Testis (tissue), 2 donors: ENCODE data around the gene TCHP.
"Not testable (repeated sequence)": the region's sequence is repeated elsewhere in the genome, so short reads cannot be mapped to it uniquely, and the experiment has no call there.

Experiments used
- POLR2A ChIP-seq: fragments of 450-650 bp; IDR thresholded peaks from one replicate; pipeline ENCODE4 v1.6.1; 2017; ENCODE audit warnings: antibody characterized with exemption, mild to moderate bottlenecking, moderate library complexity
- TF ChIP-seq, protein P1 (sequence below), 3 experiments: fragments of 450-650 bp in 2 of 3; fragments of 200-600 bp in 1 of 3; sonication (generic) in 1 of 3; IDR thresholded peaks; one replicate each; pipeline ENCODE4 v1.5.1; 2016 to 2019; ENCODE audit warnings: antibody characterized with exemption in 3 of 3, mild to moderate bottlenecking in 2 of 3, moderate library complexity in 1 of 3

DNA sequence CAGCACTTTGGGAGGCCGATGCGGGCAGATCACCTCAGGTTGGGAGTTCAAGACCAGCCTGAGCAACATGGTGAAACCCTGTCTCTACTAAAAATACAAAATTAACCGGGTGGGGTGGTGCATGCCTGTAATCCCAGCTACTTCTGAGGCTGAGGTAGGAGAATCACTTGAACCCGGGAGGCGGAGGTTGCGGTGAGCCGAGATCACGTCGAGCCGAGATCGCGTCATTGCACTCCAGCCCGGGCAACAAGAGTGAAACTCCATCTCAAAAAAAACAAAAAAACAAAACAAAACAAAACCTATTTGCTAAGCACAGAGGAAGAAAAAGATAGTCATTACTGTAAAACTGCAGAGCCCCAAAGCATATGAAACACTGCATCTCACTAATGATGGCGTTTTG is 29.3 kb downstream of the TCHP start:
- TF ChIP-seq, protein P1, sequence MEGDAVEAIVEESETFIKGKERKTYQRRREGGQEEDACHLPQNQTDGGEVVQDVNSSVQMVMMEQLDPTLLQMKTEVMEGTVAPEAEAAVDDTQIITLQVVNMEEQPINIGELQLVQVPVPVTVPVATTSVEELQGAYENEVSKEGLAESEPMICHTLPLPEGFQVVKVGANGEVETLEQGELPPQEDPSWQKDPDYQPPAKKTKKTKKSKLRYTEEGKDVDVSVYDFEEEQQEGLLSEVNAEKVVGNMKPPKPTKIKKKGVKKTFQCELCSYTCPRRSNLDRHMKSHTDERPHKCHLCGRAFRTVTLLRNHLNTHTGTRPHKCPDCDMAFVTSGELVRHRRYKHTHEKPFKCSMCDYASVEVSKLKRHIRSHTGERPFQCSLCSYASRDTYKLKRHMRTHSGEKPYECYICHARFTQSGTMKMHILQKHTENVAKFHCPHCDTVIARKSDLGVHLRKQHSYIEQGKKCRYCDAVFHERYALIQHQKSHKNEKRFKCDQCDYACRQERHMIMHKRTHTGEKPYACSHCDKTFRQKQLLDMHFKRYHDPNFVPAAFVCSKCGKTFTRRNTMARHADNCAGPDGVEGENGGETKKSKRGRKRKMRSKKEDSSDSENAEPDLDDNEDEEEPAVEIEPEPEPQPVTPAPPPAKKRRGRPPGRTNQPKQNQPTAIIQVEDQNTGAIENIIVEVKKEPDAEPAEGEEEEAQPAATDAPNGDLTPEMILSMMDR (IDR thresholded peaks at IDR 0.05): not testable (repeated sequence)
- not testable (repeated sequence) for TF ChIP-seq POLR2A
